Activated CD4-positive, alpha-beta T cell treated with anti-CD3 and anti-CD28 coated beads for 24 hours (primary cell): Measurements from ENCODE around the gene FAM200B.

Experiments used
- DNase-seq, 2 donors: peaks; one replicate each; pipeline ENCODE4 v3.0.0-alpha.2; 2020; ENCODE audit warnings: low read depth in 2 of 2

Gene FAM200B

DNA sequence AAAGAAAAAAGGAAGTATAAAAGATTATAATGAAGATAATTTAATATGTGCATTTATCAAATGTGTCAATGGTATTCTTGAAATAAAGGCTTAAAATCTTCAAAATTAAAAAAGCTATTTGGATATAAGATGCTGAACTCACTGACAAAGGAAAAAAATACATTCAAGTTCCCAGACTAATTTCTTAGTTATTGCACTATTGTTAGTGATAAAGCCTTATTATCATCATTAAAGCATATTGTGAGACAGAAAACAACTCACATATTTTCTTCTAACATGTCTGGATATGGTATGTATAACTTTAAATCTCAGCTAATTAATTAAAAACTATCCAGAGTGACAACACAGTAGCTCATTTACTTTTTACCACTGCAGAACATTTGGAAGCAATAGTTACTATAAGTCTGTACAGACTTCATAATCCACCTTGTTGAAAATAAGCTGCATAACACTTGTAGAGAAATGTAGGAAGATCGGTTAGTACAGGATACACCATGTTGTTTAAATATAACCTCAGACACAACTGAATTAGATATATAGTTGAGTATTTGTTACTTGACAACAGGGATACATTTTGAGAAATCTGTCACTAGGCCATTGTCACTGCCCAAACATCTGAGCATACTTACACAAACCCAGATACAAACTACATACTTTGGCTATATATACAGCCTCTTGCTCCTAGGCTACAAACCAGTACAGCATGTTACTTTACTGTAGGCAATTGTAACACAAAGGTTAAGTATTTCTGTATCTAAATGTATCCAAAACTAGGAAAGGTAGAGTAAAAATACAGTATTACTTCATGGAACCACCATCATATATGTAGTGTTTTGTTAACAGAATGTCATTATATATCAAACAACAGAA lies 12.8 kb upstream of the FAM200B start:
- DNase-seq, result no peak

DNA sequence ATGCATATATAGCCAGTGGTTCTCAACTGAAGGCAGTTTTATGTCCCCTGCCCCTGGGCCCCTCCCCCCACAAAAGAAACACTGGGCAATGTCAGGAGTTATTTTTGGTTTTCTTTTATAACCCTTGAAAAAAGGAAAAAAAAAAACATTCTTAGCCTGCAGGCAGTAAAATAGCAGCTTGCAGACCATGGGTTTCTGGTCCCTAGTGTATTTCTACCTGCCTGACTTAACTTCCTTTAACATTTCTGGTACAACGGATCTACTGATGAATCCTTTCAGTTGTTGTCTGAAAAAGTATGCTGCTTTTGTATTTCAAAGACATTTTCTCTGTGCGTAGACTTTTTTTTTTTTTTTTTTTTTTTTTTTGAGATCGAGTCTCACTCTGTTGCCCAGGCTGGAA lies 11.1 kb upstream of the FAM200B start:
- DNase-seq, result no peak

DNA sequence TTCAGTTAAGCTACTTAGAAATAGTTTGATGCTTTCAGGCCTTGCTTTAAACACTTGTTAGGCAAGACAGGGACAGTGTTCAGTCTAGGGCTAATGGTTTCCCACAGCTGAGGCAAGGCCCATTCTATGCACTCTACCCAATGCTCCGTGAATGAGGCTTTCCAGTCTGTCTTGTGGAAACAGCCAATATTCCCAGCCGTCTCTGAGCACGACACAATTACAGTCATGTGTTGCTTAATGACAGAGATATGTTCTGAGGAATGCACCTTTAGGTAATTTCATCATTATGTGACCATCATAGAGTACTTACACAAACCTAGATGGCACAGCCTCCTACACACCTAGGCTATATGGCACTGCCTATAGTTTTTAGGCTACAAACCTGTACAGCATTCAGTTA lies 9.5 kb upstream of the FAM200B start:
- DNase-seq, result no peak

DNA sequence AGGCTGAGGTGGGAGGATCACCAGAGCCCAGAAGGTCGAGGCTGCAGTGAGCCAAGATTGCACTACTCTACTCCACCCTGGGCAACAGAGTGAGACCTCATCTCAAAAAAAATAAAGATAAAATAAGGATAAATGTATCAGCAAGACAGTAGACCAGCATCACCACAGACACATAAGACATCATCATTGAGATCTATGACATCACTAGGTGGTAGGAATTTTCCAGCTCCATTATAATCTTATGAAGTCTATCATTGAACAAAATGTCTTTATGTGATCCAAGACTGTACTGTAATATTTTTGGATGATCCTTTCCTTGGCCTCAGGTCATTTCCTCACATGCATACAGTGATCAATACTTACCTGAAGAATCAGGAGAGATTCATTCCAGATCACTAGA lies 8.3 kb upstream of the FAM200B start:
- DNase-seq, result no peak

DNA sequence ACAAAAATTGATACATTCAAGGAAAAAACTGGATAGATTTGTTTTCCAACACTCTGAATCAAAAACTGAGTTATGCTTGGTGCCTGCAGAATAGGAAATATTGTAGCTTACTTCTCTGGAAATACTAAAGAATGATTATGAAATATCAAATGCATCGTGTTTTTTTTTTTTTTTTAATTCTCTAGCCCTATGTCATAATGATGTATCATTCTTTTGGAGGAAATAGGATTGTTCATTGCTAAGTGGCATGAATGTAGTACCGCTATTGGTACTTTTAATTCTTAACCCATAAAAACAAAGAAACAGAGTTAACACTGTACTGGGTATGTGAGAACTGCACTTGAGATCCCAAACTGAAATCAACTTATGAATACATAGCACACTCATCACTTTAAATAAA lies 7.6 kb upstream of the FAM200B start:
- DNase-seq, result no peak

DNA sequence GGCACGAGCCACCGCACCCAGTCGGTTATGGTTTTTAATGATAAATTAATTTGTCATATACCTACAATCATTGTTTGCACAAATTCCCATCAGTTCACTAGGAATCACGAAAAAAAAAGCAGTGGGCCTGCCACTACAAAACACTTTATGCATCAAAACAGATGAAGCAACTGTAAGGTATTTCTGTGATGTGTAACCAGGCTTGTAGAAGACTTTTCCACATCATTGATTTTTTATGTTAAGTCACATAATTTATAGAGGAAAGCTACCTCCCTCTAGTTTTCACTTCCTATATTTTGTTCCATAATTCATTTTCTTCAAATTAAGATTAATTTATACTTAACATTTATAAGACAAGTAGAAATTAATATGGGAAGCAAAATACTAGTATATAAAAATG lies 6.7 kb upstream of the FAM200B start:
- no peak for DNase-seq

DNA sequence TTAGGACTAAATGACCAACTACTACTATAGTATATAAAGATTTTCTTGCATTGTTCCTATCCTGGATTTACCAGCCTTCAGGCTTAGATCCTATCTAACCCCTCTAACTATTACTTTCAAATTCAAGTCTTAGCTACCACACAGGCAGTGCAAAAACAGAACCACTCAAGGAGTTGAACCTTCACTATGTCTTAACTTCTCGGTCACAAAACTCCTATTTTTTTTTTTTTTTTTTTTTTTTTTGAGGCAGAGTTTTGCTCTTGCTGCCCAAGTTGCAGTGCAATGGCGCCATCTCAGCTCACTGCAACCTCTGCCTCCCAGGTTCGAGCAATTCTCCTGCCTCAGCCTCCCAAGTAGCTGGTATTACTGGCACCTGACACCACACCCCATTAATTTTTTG lies 6.3 kb upstream of the FAM200B start:
- no peak for DNase-seq

DNA sequence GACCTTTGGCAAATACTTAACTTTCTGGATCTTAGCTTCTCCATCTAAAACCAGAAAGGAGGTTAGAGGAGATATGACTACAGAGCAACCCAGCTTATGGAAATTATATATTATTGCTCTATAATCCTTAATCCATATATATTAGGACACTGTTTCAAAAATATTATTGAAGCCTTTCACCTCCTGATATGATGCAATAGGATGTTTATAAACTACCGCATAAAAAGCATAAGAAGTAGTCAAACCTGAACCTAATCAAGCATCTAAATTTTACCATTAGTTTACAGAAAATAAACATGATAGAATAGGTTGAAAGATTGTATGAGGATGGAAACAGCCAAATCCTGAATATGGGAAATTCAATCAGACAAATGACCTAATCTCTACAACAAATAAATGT lies 5.6 kb upstream of the FAM200B start:
- no peak for DNase-seq

DNA sequence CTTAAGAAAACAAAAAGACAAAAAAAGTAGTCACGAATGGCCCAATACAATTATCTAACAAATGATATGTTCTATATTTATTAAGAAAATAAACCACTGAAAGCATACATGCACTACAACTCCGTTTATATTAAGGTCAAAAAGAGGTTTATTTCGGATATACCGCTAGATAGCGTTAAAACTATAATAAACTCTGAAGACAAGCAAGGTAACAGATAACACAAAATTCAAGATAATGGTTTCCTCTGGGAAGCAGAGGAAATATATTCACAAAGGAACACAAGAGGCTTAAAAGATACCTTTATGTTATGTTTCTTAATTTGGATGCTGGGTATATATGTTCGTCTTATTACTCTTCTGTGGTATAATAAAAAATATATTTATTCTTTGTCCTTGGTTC lies 4.7 kb upstream of the FAM200B start:
- DNase-seq, result no peak

DNA sequence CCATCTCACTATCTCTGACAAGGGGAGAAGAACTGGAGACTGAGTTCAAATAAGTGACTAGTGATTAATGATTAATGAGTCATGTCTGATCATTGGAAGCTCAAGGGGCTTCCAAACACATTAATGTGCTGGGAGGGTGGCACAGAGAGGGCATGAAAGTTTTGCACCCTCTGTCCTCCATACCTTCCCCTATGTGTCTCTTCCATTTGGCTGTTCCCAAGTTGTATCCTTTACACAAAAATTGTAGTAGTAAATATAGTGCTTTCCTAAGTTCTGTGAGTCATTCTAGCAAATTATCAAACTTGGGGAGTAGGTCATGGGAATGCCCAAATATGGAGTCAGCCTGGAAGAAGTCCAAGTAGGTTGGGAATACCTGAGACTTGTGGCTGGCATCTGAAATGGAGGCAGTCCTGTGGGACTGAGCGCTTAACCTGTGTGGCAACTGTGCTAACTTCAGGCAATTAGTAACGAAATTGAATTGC lies 4.1 kb upstream of the FAM200B start:
- no peak for DNase-seq

DNA sequence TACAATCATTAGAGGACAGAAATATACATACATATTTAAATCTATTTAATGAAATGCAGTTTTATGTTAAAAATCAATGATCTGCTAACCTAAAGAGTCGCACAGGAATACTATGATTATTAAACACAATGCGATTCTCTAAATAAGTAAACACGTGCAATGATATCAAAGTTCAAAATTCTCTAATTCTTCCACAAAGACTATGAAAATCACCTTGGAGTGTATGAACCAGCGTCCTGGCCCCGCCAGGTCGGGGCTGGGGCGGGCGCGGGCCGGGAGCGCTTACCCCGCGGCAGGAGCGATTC lies 608 bp upstream of the FAM200B start:
- DNase-seq, result no peak

DNA sequence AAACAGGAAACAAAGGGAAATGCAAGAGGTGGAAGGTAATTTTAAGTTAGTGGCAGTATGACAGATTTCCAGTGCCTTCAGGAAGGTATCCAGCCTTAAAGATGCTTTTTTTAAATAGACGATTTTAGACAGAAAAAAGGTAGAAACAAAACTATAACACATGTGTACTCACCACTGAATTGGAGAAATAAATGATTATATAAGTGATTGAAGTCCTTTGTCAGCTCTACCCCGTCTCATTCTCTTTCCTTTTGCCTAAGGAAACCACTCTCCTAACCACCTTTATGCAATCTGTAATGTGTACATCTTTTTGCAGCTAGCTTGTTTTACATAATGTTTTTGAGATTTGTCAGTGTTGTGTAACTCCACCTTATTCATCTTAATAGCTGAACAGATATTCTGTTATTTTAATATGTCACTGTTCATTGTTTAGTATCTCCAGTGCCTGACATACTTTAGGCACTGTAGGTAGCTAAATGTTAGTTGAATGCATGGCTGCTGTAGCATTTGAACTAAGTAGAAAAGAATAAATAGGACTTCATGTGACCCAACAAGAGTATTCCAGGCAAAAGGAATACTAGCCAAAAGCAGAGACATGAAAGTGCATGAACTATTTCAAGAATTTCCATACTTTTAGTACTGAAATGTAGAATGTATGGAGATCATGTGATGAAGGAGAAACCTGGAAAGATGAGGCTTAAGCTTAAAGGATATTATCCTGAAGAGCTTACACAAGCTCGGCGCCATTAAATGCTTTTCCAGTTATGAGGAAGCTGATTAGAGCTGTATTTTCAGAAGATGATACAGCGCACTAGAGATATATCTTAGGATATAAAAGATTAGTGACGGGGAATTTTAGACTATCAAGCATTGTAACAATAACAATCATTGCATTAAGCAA lies 865 bp downstream of the FAM200B start:
- DNase-seq, result no peak

DNA sequence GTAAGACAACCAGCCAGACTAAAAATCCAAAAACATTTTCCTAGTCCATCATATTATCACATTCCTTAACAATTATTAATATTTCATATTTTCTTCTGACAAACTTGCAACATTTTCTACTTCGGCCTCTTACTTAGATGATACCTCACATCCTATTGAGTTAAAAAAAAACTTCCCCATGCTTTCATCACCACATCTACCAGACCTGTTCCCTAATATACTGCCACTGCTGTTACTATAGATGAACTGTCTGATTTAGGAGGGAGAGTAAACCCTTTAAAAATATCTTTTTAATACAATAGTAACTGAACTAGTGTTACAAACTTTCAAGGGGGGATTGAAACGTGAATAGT lies 1.5 kb downstream of the FAM200B start:
- DNase-seq, result no peak

DNA sequence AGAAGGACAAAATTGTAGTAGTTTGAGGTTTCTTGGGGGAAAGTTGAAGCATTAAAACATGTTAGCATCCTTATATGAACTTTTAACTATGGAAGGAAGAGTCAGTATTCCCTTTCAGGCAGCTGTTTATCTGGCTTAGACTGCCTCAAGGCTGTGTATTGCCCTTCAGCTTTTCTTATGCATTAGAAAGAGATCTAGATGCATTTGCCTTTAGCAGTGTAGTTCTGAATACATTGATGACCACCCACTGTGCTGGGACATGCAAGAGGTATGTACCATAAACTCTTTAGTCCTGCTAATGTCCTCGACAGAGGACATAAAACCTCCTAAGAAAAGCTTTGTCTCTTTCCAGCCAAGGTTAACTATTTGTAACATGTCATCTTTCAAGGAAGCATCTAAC lies 2.9 kb downstream of the FAM200B start:
- DNase-seq, result no peak

DNA sequence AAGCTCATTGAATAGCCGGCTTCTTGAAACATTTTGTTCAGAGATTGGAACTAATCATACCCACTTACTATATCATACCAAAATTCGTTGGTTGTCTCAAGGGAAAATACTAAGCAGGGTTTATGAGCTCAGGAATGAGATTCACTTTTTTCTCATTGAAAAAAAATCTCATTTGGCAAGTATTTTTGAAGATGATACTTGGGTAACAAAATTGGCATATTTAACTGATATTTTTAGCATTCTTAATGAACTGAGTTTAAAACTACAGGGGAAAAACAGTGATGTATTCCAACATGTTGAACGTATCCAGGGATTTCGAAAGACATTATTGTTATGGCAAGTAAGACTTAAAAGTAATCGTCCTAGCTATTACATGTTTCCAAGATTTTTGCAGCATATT lies 6.4 kb downstream of the FAM200B start:
- DNase-seq, result no peak

DNA sequence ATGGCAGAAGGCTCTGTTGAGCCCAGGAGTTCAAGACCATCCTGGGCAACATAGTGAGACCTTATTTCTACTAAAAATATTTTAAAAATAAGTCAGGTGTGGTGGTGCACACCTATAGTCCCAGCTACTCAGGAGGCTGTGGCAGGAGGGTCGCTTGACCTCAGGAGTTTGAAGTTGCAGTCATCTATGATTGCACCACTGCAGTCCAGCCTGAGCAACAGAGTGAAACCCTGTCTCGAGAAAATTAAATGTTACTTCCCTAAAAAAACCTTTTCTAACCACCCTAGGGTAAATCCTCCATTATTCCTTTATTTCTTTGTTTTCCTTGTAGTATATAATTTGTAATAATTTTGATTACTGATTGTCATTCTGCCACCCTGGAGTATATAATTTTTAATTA lies 7.9 kb downstream of the FAM200B start:
- DNase-seq, result no peak

DNA sequence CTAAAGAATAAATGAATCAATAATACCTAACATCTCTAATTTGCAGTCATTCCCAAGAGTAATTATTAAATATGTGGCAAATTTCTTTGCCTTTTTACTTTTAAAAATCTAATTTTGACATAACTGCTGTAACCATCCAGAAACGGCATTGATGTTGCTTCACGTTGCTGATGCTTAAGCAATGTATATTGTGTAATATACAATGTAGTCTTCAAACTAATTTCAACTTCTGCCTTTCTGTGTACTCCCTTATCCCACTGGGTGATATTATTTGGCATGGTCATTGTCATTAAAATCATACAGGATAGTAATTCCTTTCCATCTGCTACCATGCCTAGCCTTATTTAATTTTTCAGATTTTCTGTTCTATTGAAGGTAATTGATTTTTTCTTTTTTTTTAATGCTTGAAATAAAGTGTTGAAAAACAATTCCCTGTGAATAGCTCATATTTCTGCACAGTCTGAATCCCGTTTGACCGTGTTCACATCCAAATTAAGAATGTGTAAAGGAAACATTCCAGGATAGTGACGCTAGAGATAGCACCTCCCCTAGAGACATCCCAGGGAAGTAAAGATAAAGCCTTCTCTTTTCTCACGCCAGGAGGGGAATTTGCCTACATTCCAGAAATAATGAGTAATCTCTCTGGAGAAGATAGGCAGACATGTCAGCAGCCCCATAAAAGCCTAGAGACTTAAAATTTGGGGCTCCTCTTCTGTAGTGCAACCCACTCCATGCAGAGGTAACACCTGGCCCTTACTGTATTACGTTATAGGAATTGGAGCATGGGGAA lies 8.6 kb downstream of the FAM200B start:
- DNase-seq, result no peak

DNA sequence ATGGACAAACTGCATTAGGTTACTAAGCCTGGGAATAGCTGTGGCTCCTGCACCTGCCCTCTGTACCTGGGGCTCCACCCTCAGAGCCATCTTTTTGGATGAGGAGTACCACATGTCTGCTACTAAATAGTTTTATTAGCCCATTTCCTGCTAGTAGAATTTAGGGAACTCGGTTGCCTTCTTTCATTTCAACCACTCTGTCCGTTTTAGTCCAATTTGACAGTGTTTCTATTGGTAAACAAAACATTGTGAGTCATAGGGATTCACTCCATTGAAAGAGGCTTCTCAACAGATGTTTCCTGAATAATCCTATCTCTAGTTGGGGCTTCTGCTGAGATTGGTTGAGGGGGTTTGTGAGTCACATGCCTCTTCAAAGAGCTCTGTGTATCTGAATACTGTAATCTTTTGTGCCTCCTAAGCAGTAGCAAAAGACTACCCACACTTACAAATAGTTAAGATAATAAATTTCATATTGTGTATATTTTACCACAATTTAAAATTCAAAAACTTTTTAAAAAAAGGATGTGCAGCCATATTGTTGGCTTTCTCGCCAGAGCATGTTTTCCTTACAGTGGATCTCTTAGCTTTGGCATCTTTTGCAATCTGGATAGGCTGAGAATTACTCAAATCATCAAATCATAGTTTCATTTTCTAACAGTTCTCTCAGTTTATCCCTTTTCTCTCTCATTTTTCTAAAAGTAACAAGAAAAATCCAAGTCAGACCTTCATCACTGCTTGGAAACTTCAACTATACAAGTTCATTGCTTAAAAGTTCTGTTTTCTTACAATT lies 9.9 kb downstream of the FAM200B start:
- DNase-seq, result no peak

DNA sequence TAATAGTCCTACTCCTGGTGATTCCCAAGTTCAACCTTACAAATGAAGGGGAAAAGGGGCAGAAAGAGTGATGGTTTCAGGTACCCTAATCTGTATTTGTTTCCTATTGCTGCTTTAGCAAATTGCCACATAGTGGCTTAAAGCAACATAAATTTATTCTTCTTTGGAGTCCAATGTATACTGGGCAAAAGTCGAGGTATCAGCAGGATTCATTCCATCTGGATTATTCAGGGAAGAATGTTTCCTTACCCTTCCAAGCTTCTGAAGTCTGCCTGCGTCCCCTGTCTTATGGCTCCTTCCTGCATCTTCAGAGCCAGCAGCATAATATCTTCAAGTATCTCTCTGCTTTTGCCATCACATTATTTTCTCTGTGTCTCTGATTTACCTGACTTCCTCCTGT lies 11.0 kb downstream of the FAM200B start:
- no peak for DNase-seq

DNA sequence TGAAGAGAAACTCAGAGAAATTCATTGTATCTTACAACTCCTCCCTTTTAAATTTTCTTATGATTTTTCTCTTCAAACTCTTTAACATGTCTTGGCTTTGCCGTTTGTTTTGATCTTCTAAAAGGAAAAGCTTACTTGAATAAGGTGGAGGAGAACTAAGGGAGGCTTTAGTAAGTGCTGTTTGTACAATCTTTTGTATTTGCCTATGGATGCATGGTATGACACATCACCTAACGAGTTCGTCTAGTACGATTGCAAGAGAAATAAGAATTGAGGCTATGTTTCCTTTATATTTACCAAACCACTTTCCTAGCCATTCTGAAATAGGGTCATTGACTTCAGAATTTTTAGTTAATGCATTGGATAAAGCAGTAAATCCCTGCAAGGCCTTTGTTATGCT lies 12.8 kb downstream of the FAM200B start:
- no peak for DNase-seq

DNA sequence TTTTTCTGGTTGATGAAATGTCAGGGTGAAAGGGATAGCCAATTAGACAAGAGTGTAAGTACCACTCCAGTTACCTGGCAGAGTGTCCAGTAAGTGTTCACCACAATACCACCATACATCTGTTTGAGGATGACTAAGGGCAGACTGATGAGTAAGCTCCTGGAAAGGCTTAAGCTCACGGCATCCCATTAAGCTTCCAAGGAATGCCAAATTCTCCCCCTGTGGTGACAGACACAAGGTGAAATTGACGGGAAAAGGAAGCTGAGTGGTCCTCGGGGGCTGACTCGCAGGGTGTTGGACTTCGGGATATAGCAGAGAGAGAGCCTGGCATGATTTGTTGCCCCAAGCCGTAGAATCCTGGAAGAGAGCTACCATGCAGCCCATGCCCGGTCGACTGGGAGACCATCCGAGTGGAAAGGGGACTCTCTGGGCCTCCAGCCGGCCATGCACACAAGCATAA lies 13.6 kb downstream of the FAM200B start:
- DNase-seq, result no peak
